ENCODE measurements around the gene SLC35G2.
"Not testable (repeated sequence)": the region's sequence is repeated elsewhere in the genome, so short reads cannot be mapped to it uniquely, and the experiment has no call there.

The SLC35G2 gene

GRCh38 chr3:136891934-136892855 is 73.3 kb downstream of the SLC35G2 start:
- DNase-seq = no peak

- no peak for DNase-seq
Observed at GRCh38 chr3:136893848-136894443, 75.0 kb downstream of the SLC35G2 start.

GRCh38 chr3:136897171-136897570 is 78.2 kb downstream of the SLC35G2 start:
- DNase-seq = not testable (repeated sequence)

- DNase-seq = no peak
Observed at GRCh38 chr3:136898549-136898948, 79.6 kb downstream of the SLC35G2 start.

- no peak for DNase-seq
Observed at GRCh38 chr3:136898954-136899353, 80.0 kb downstream of the SLC35G2 start.

GRCh38 chr3:136899622-136900158 is 80.8 kb downstream of the SLC35G2 start:
- no peak for DNase-seq

- DNase-seq = not testable (repeated sequence)
Observed at GRCh38 chr3:136900694-136901093, 81.8 kb downstream of the SLC35G2 start.

- DNase-seq = no peak
Observed at GRCh38 chr3:136901391-136901790, 82.5 kb downstream of the SLC35G2 start.

- peak; percentile 15 for DNase-seq
Observed at GRCh38 chr3:136902530-136902929, 83.6 kb downstream of the SLC35G2 start.

- DNase-seq = no peak
Observed at GRCh38 chr3:136903899-136904298, 85.0 kb downstream of the SLC35G2 start.

GRCh38 chr3:136904746-136905145 is 85.8 kb downstream of the SLC35G2 start:
- no peak for DNase-seq
